K562 (cell line): ENCODE results near the gene ATP6V0E2. TPM values are rescaled to one million over a fixed set of nuclear protein-coding genes. Genes with fewer than 3 reads are reported as not detected.

ENCODE experiments used
- ARID2 ChIP-seq: fragments of 450-650 bp; IDR thresholded peaks from 2 replicates; pipeline ENCODE4 v1.6.1; 2017; ENCODE audit warnings: antibody characterized with exemption, mild to moderate bottlenecking
- ATF1 ChIP-seq, 2 experiments: fragments of 450-650 bp in 1 of 2; IDR thresholded peaks; 2 replicates each; pipeline ENCODE4 v1.6.1; 2016; ENCODE audit warnings: missing compliant biosample characterization in 1 of 2, missing genetic modification characterization in 1 of 2
- BRD4 ChIP-seq: fragments of 200-600 bp; sonication (generic); IDR thresholded peaks from 2 replicates; pipeline ENCODE4 v1.6.1; 2017; ENCODE audit warnings: inconsistent platforms
- HDGF ChIP-seq: fragments of 450-650 bp; IDR thresholded peaks from 2 replicates; pipeline ENCODE4 v1.6.1; 2016
- NRF1 ChIP-seq, 2 experiments: fragments of 450-650 bp; IDR thresholded peaks in 1 of 2; conservative IDR thresholded peaks in 1 of 2; 2 replicates each; pipeline ENCODE4 v1.6.1; 2014; ENCODE audit warnings: mild to moderate bottlenecking in 2 of 2
- POLR2H ChIP-seq: IDR thresholded peaks from 2 replicates; pipeline ENCODE4 v1.6.1; 2016; ENCODE audit warnings: missing genetic modification characterization, low read depth, mild to moderate bottlenecking, control low read depth, missing compliant biosample characterization, moderate library complexity
- SMARCE1 ChIP-seq: fragments of 450-650 bp; IDR thresholded peaks from 2 replicates; pipeline ENCODE4 v1.7.1; 2016; ENCODE audit warnings: mild to moderate bottlenecking
- polyA plus RNA-seq, 8 experiments: library from polyadenylated mRNA; depleted of rRNA in 4 of 8; stranded (reverse) in 5 of 8; unstranded in 3 of 8; fragments of >200 nt; fragmentation: Nextera tagmentation in 2 of 8; fragmentation: Illumina TruSeq in 1 of 8; extraction: Ambion mirVana in 2 of 8; extraction: Trizol in 1 of 8; gene quantifications; 2 replicates each; pipeline versions ENCODE4 v1.2.1 to v1.2.3, GENCODE V29; 2011 to 2014; ENCODE audit warnings: inconsistent platforms in 1 of 8, missing spikeins in 1 of 8
- total RNA-seq, 7 experiments: library from RNA; depleted of rRNA in 6 of 7; stranded (reverse); fragments of >200 nt in 6 of 7; fragmentation: Illumina TruSeq in 2 of 7; extraction: Trizol in 2 of 7; gene quantifications; 2 replicates each; pipeline versions ENCODE4 v1.2.1 to v1.2.3, GENCODE V29; 2011 to 2021; ENCODE audit warnings: low replicate concordance in 1 of 7
- TF ChIP-seq, protein P1 (sequence below): sonication (generic); formaldehyde crosslinking; IDR thresholded peaks from 2 replicates; pipeline ENCODE4 v1.8.1; 2022; ENCODE audit warnings: missing genetic modification reagents
- TF ChIP-seq, protein P2 (sequence below): sonication (generic); formaldehyde crosslinking; IDR thresholded peaks from 2 replicates; pipeline ENCODE4 v1.8.0; 2022; ENCODE audit warnings: missing genetic modification reagents, mild to moderate bottlenecking, borderline replicate concordance
- TF ChIP-seq, protein P3 (sequence below): fragments of 200-800 bp; sonication (Bioruptor generic); IDR thresholded peaks from 2 replicates; pipeline ENCODE4 v1.6.1; 2017; ENCODE audit warnings: missing genetic modification characterization, missing compliant biosample characterization
- TF ChIP-seq, protein P4 (sequence below): fragments of 250-450 bp; sonication (Bioruptor Pico); IDR thresholded peaks from 2 replicates; pipeline ENCODE4 v1.8.0; 2022; ENCODE audit warnings: moderate library complexity, mild to moderate bottlenecking, inconsistent platforms

ATP6V0E2 gene
- total and polyA plus RNA-seq, 9 of the 15 experiments (the other 6 are each of a cell fraction or from before 2014, with no cell fraction given) = 0.55 to 18.5 (median 10.9) TPM

DNA sequence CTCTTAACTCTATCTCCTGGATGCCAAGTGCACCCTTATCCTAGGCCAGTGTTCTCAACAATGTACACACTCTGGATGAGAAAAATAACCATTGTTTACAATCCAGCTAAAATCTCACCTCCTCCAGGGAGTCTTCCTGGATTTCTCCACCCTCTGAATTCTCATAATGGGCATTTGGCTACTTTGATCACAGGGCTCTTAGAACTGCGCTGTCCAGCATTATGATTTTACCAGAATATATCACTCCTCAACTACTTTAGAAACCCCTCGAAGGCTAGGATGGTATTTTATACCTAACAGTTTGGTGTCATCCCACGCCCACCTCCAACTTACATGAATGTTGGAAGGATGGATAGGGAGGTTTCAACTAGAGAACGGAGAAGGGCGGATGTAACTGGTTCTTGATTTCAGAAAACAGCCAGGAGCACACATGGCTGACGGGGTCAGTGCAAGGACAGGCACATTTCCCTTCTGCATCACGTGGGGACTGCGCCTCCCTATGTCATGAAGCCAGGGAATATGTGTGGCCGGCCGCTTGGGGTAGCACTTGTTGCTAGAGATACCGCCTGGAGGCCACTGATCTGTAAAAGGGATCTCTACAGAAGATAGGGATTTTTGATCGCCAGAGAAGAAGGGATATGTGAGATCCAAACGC is 1.2 kb upstream of the ATP6V0E2 start (continued):
- TF ChIP-seq, protein P1, sequence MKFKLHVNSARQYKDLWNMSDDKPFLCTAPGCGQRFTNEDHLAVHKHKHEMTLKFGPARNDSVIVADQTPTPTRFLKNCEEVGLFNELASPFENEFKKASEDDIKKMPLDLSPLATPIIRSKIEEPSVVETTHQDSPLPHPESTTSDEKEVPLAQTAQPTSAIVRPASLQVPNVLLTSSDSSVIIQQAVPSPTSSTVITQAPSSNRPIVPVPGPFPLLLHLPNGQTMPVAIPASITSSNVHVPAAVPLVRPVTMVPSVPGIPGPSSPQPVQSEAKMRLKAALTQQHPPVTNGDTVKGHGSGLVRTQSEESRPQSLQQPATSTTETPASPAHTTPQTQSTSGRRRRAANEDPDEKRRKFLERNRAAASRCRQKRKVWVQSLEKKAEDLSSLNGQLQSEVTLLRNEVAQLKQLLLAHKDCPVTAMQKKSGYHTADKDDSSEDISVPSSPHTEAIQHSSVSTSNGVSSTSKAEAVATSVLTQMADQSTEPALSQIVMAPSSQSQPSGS = no peak
- TF ChIP-seq ARID2 = no peak
- TF ChIP-seq POLR2H (tag) = no peak
- TF ChIP-seq ATF1 (CRISPR knock-in tag; IDR thresholded peaks at IDR 0.05) = no peak
- peak; percentile 67 for TF ChIP-seq ATF1 (tag; IDR thresholded peaks at IDR 0.05)
- TF ChIP-seq, protein P2, sequence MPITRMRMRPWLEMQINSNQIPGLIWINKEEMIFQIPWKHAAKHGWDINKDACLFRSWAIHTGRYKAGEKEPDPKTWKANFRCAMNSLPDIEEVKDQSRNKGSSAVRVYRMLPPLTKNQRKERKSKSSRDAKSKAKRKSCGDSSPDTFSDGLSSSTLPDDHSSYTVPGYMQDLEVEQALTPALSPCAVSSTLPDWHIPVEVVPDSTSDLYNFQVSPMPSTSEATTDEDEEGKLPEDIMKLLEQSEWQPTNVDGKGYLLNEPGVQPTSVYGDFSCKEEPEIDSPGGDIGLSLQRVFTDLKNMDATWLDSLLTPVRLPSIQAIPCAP (CRISPR knock-in tag) = 0 out of 2 replicates have a peak, but pooled peaks have one; percentile 52
- TF ChIP-seq BRD4 = peak; percentile 28; the same call in 1 of the 2 replicates
- peak; percentile 20; the same call in 1 of the 2 replicates for TF ChIP-seq SMARCE1
- TF ChIP-seq, protein P3, sequence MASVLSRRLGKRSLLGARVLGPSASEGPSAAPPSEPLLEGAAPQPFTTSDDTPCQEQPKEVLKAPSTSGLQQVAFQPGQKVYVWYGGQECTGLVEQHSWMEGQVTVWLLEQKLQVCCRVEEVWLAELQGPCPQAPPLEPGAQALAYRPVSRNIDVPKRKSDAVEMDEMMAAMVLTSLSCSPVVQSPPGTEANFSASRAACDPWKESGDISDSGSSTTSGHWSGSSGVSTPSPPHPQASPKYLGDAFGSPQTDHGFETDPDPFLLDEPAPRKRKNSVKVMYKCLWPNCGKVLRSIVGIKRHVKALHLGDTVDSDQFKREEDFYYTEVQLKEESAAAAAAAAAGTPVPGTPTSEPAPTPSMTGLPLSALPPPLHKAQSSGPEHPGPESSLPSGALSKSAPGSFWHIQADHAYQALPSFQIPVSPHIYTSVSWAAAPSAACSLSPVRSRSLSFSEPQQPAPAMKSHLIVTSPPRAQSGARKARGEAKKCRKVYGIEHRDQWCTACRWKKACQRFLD (CRISPR knock-in tag) = peak; percentile 50; the same call in 1 of the 2 replicates
- peak; percentile 82; the same call in 1 of the 2 replicates for TF ChIP-seq HDGF
- peak in 1 of 2 experiments; percentile 28; a peak in 1 of 4 replicates for TF ChIP-seq NRF1 (conservative IDR thresholded peaks at IDR 0.05 in 1 of 2, IDR thresholded peaks at IDR 0.05 in 1 of 2)
- TF ChIP-seq, protein P4, sequence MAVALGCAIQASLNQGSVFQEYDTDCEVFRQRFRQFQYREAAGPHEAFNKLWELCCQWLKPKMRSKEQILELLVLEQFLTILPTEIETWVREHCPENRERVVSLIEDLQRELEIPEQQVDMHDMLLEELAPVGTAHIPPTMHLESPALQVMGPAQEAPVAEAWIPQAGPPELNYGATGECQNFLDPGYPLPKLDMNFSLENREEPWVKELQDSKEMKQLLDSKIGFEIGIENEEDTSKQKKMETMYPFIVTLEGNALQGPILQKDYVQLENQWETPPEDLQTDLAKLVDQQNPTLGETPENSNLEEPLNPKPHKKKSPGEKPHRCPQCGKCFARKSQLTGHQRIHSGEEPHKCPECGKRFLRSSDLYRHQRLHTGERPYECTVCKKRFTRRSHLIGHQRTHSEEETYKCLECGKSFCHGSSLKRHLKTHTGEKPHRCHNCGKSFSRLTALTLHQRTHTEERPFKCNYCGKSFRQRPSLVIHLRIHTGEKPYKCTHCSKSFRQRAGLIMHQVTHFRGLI (CRISPR knock-in tag) = no peak
- TF ChIP-seq, all 486 proteins: peak for 127
